ENCODE data around the gene IP6K2. TPM values are rescaled to one million over a fixed set of nuclear protein-coding genes. Genes with fewer than 3 reads are reported as not detected.
A peak's percentile ranks its signal among the peaks of the same experiment; 100 is the strongest.

The IP6K2 gene
- total RNA-seq, 3 donors from 2014 or later = 84.0 to 185 (median 126) TPM

DNA sequence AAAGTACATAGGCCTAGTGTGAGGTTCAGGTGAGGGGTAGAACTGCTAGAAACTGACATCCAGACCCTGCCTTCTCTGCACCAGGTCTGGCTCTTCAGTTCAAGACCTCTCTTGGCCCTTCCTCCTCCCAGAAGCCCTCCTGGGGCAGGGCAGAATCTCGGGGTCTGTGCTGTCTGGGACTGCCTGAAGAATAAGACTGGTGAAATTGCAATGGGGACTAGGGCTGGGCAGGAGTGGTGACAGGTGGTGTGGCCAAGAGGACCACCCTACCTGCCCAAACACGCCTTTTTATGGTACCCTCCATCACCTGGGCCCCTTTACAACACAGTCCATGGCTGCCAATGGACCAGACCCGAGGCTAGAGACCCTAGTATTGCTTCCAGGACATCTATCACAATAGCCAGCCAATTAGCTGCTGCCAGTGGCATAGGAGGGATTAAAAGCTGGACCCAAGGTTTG, 29.8 kb downstream of the IP6K2 start:
- no peaks in the 10 kb centered on the region for H3K27me3 ChIP-seq
- intact Hi-C loops (cut with DNase I; ENCODE audit: low total_unique reads) = no loop called here
- no peak for DNase-seq (ENCODE audit: low spot score in 2 of 2)
- no peak overlapping the region for H3K4me3 ChIP-seq
- TF ChIP-seq POLR2A (IDR thresholded peaks at IDR 0.05) (no peak), POLR2AphosphoS5 (IDR thresholded peaks at IDR 0.05) (no peak), CTCF (IDR thresholded peaks at IDR 0.05) (no peak)
- H3K4me1 ChIP-seq = peaks cover 5 to 19% of the 10 kb centered on the region in 2 donors
- H3K9me3 ChIP-seq = no peaks in the 10 kb centered on the region
- H3K36me3 ChIP-seq = peaks cover 4% of the 10 kb centered on the region
- peak overlapping the region; percentile 20 to 29 for H3K27ac ChIP-seq

GRCh38 chr3:48686538-48687219, 30.3 kb downstream of the IP6K2 start:
- H3K36me3 ChIP-seq = peaks cover 4% of the 10 kb centered on the region
- intact Hi-C loops (cut with DNase I; ENCODE audit: low total_unique reads) = no loop called here
- H3K27ac ChIP-seq = peak overlapping the region; percentile 88 to 92
- H3K4me3 ChIP-seq = peak overlapping the region in 1 of 3 donors; percentile 84
- TF ChIP-seq POLR2A (IDR thresholded peaks at IDR 0.05) = no peak
- TF ChIP-seq POLR2AphosphoS5 (IDR thresholded peaks at IDR 0.05) = no peak
- TF ChIP-seq CTCF (IDR thresholded peaks at IDR 0.05) = no peak
- H3K27me3 ChIP-seq = no peaks in the 10 kb centered on the region
- H3K9me3 ChIP-seq = no peaks in the 10 kb centered on the region
- peaks cover 5 to 18% of the 10 kb centered on the region in 2 donors for H3K4me1 ChIP-seq
- DNase-seq (ENCODE audit: low spot score in 2 of 2) = no peak

- Histone ChIP-seq H3K27ac (peak within 1 kb of the TSS; percentile 88 to 92), H3K27me3 (no peaks in the 10 kb centered on the region), H3K9me3 (no peaks in the 10 kb centered on the region), H3K4me3 (peak within 1 kb of the TSS; percentile 80 to 93 (median 84)), H3K36me3 (peaks cover 4% of the 10 kb centered on the region), H3K4me1 (peaks cover 5 to 18% of the 10 kb centered on the region in 2 donors)
- intact Hi-C loops (cut with DNase I; ENCODE audit: low total_unique reads) = no loop called here
- TF ChIP-seq CTCF (IDR thresholded peaks at IDR 0.05) (peak; percentile 61 to 83 (median 64)), POLR2A (IDR thresholded peaks at IDR 0.05) (peak; percentile 48), POLR2AphosphoS5 (IDR thresholded peaks at IDR 0.05) (peak; percentile 76 to 92 (median 90))
- peak; percentile 81 to 90 for DNase-seq (ENCODE audit: low spot score in 2 of 2)
Measured at GRCh38 chr3:48685603-48686511, 31.2 kb downstream of the IP6K2 start, which contains the start of gene NCKIPSD. Gene NCKIPSD (minus strand): TSS chr3:48685915. CDS start chr3:48685807, 108 bp downstream.

DNA sequence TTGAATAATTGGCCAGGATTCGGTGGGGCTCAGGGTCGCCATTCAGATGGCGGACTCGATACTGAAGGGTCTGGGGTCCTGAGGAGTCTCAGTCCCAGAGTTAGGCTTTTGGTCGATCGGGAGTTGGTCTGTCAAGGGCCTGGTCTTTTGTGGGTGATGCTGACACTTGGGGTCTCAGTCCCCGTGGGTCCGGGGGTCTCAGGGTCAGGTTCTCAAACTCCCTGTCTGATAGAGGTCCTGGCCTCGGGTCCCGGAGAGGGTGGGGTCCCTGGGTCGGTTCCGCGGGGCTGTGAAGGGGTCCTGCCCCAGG, 31.8 kb downstream of the IP6K2 start:
- Histone ChIP-seq H3K4me1 (peaks cover 5 to 18% of the 10 kb centered on the region in 2 donors), H3K9me3 (no peaks in the 10 kb centered on the region), H3K36me3 (peaks cover 4% of the 10 kb centered on the region), H3K27ac (peak overlapping the region; percentile 88 to 92), H3K27me3 (no peaks in the 10 kb centered on the region), H3K4me3 (peak overlapping the region; percentile 80 to 93 (median 84))
- intact Hi-C loops (cut with DNase I; ENCODE audit: low total_unique reads) = no loop called here
- no peak for TF ChIP-seq POLR2AphosphoS5 (IDR thresholded peaks at IDR 0.05)
- TF ChIP-seq POLR2A (IDR thresholded peaks at IDR 0.05) = no peak
- peak in 1 of 3 donors; percentile 33 for TF ChIP-seq CTCF (IDR thresholded peaks at IDR 0.05)
- DNase-seq (ENCODE audit: low spot score in 2 of 2) = no peak
